GM12801 (cell line): Measurements from ENCODE around the gene IGFL3.

ENCODE experiments used
- TF ChIP-seq, protein P1 (sequence below): IDR thresholded peaks from one replicate; pipeline ENCODE4 v1.5.1; 2011; ENCODE audit warnings: control low read depth; ENCODE audit not compliant: insufficient read length; ENCODE audit errors: extremely low read depth

Gene IGFL3

DNA sequence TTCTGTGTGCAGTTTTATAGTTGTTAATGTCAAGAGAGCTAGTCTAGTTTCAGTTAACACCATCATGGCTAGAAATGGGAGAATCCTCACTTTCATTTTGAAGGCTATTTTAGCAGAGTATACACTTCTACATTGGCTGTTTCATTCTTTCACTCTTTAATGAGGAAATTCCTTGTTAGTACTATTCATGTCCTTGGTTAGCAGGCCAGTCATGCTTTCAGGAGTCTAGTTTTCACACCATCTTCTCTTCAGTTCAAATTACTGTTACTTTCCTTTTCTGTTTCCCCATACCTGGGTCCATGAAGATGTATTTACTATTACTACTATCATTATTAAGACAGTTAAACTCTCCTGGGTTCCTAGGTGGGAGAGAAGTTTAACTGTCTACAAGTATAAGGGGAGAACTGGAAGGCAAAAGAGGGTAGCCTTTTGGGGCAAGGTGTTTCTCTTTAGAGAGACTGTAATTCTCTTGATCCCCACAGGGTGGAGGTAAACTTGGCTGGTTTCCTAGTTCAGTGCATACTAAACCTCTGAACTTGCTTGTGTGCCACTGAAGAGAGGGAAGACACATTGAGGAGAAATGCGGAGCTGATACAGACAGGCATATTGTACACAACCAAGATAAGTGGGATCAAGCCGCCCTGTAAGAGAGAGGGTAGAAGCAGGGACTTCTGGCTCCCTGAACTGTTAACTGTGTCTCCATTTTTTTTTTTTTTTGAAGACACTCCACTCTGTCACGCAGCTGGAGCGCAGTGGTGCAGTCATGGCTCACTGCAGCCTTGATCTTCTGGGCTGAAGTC is 42.4 kb downstream of the IGFL3 start:
- TF ChIP-seq, protein P1, sequence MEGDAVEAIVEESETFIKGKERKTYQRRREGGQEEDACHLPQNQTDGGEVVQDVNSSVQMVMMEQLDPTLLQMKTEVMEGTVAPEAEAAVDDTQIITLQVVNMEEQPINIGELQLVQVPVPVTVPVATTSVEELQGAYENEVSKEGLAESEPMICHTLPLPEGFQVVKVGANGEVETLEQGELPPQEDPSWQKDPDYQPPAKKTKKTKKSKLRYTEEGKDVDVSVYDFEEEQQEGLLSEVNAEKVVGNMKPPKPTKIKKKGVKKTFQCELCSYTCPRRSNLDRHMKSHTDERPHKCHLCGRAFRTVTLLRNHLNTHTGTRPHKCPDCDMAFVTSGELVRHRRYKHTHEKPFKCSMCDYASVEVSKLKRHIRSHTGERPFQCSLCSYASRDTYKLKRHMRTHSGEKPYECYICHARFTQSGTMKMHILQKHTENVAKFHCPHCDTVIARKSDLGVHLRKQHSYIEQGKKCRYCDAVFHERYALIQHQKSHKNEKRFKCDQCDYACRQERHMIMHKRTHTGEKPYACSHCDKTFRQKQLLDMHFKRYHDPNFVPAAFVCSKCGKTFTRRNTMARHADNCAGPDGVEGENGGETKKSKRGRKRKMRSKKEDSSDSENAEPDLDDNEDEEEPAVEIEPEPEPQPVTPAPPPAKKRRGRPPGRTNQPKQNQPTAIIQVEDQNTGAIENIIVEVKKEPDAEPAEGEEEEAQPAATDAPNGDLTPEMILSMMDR: no peak

DNA sequence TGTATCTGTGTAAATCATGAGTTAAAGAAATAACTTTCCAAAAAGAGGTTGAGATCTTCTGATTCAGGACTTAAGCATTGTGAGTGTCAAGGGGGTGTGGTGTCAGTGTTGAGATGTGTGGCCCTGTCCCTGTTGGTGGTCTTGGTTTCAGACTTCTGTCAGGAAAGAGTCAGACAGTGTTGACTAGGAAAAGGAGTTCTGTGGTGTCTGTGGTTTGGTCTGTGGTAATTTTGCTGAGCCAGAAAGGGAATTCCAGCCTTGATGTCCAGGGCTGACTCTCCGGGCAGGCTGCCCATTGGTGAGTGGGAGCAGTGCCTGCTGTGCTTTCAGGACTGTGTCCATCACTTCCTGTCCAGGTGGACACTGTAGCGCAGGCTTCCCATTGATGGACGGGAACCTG is 43.9 kb downstream of the IGFL3 start:
- TF ChIP-seq, protein P1: no peak

DNA sequence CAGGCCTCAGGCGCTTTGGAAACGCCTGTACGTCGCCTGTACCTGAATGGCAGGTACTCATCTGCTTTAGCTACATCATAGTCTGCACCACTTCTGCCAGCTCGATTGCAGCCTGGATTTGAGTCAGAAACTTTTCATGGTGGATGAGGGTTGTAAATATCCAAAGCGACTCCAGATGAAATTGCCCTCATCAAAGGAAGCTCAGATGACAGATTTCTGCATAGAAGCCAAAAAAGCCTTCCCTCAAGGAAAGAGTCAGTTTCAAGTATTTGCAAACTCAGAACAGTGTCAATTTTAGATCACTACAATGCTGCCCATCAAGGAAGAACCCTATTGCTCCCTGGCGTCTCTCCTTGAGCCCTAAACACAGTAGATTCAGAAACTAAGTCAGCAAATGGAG is 44.9 kb downstream of the IGFL3 start:
- TF ChIP-seq, protein P1: no peak

DNA sequence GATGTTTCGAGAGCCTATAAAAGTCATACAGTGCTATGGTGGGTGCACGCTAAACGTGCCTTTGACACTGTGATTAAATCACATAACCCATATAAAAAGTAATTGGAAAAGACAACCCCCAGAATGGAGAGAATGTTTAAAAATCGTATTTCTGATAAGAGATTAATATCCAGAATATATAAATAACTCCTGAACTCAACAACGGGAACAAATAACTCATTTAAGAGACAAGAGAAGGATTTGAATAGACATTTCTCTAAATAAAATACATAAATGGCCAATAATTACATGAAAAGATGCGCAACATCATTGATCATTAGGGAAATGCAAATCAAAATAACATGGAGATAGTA is 46.7 kb downstream of the IGFL3 start:
- TF ChIP-seq, protein P1: no peak

DNA sequence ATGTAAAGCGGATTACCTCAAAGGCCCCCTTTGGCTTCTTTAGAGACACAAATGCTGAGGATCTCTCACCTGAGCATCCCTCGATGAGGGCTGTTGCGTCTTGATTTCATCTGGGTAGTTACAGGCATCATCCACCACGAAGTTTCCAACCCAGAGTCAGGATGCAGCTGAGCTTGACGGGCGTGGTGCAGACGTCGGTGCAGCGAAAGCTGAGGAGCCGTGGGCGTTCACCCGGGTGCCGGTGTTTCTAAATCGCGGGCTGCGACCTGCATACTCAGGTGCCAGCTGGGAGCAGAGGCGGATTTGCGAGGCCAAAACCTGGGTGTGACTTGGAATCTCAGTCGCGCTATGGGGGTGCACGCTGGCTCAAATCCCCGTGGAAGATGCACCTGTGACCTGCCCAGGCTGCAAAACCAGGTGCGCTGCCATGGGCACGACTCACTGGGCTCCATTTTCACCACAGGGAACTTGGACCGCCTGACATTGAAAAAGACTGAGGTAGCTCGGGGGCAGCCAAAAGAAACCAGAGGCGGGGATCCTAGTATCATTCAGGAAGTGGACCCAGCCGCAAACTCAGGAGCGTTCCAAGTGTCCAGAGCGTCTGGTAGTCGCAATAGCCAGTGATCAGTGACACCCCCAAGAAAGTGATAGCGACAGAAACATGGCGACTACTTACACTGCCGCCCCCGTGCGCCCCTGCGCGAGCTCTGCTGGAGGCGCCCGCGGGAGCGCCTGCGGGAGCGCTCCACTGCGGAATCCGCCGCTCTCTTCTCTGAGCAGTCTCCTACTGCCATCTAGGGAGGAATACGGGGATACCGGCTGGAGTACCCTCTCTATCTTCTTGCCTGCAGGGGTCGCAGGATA is 47.3 kb downstream of the IGFL3 start:
- TF ChIP-seq, protein P1: no peak

DNA sequence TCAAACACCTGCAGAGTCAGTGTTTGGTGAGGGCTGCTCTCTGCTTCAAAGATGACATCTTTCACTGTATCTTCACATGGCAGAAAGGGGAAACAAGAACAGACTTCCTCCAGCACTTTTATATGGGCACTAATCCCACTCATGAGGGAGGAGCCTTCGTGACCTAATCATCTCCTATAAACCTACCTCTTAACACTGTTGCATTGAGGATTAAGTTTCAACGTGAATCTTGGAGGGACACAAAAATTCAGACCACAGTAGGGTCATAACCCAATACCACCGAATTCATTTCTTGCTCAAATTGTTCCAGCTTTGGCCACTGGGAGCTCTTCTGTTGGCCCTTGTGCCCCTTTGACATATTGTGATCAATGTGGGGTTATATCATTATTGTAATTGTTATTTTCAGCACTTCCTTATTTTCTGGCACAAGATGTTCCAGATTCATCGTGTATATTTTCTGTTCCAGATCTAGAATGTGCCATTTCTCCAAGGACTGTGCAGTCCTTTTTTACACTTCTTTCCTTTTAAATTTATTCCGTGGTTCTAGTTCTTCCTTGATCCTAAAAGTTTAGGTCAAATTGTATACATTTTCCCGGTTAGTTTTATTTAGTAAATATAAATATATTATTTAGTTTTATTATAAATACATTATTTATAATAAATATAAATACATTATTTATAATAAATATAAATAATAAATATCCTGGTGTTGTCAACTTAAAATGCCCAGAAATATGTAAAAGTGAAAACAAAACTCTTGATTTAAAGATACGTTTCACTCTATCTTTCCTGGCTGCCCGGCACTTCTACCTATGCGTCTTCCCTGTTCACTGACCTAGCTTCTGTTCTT is 48.2 kb downstream of the IGFL3 start:
- TF ChIP-seq, protein P1: no peak

DNA sequence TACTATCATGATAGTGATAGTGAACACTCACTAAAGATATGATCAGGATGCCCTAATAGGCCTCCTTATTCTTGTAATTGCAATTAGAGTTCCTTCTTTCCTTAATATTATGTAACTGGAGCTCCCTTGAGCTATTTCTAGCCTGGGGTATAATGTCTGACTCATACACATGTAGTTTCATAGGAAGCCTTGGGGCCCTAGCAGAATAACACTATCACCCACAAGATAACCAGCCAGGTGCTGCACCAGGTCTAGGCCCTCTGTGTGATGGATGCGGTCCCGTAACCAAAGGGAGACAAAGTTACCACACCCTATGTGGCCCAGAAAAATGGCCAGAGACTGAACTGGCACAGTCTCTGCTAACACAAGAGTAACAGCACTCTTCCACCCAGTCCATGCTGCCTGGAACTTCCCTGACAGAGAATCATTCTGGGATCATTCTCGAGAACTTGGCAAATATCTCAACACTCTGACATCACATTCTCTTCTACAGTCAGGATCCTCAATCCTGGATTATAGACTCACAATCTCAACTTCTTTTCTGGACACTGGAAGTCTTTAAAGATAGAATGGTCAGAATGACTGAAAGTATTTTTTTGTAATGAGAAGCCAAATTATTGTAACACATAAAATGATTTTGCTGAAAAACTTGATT is 51.1 kb downstream of the IGFL3 start:
- TF ChIP-seq, protein P1: no peak
